M059J (cell line): Measurements from ENCODE around the gene UXS1. TPM values are rescaled to one million over a fixed set of nuclear protein-coding genes. Genes with fewer than 3 reads are reported as not detected.

Experiments used
- DNase-seq: peaks from one replicate; pipeline ENCODE4 v3.0.0-alpha.2; 2012; ENCODE audit warnings: low read depth
- total RNA-seq: library from RNA; depleted of rRNA; stranded (reverse); fragments of >200 nt; shearing (Covaris generic); gene quantifications from 2 replicates; pipeline ENCODE4 v1.2.3, GENCODE V29; 2014

UXS1 gene
- total RNA-seq, 1 experiment from 2014 or later, result 28.3 TPM

- DNase-seq, result no peak
Measured at GRCh38 chr2:106161938-106162820, 31.9 kb downstream of the UXS1 start.

- DNase-seq, result no peak
Measured at GRCh38 chr2:106161341-106161740, 32.8 kb downstream of the UXS1 start.

- DNase-seq, result no peak
Measured at GRCh38 chr2:106160786-106161261, 33.3 kb downstream of the UXS1 start.

GRCh38 chr2:106159866-106160785, 34.0 kb downstream of the UXS1 start:
- no peak for DNase-seq

GRCh38 chr2:106158871-106159270, 35.2 kb downstream of the UXS1 start:
- DNase-seq, result no peak

- DNase-seq, result no peak
Measured at GRCh38 chr2:106158131-106158530, 36.0 kb downstream of the UXS1 start.

- no peak for DNase-seq
Measured at GRCh38 chr2:106157416-106157815, 36.7 kb downstream of the UXS1 start.

- peak; percentile 17 for DNase-seq
Measured at GRCh38 chr2:106156305-106157296, 37.5 kb downstream of the UXS1 start.

GRCh38 chr2:106153781-106154180, 40.3 kb downstream of the UXS1 start:
- DNase-seq, result no peak

GRCh38 chr2:106147665-106148064, 46.4 kb downstream of the UXS1 start:
- DNase-seq, result peak; percentile 69

- DNase-seq, result peak; percentile 88
Measured at GRCh38 chr2:106147159-106147558, 46.9 kb downstream of the UXS1 start.

- no peak for DNase-seq
Measured at GRCh38 chr2:106144621-106145331, 49.3 kb downstream of the UXS1 start.

GRCh38 chr2:106143495-106144215, 50.4 kb downstream of the UXS1 start:
- DNase-seq, result peak; percentile 47

GRCh38 chr2:106142683-106143082, 51.4 kb downstream of the UXS1 start:
- no peak for DNase-seq

GRCh38 chr2:106140913-106141312, 53.2 kb downstream of the UXS1 start:
- no peak for DNase-seq

- no peak for DNase-seq
Measured at GRCh38 chr2:106140113-106140512, 54.0 kb downstream of the UXS1 start.

GRCh38 chr2:106139238-106139935, 54.7 kb downstream of the UXS1 start:
- no peak for DNase-seq

- no peak for DNase-seq
Measured at GRCh38 chr2:106138543-106139237, 55.4 kb downstream of the UXS1 start.
